Prostate gland (tissue), 1 donor: ENCODE measurements around the gene FASTK.

Experiments used
- POLR2A ChIP-seq: fragments of 450-650 bp; IDR thresholded peaks from one replicate; pipeline ENCODE4 v1.6.1; 2016; ENCODE audit warnings: antibody characterized with exemption, mild to moderate bottlenecking
- POLR2AphosphoS5 ChIP-seq: sonication (generic); formaldehyde crosslinking; IDR thresholded peaks from one replicate; pipeline ENCODE4 v1.6.1; 2017; ENCODE audit warnings: antibody characterized with exemption

DNA sequence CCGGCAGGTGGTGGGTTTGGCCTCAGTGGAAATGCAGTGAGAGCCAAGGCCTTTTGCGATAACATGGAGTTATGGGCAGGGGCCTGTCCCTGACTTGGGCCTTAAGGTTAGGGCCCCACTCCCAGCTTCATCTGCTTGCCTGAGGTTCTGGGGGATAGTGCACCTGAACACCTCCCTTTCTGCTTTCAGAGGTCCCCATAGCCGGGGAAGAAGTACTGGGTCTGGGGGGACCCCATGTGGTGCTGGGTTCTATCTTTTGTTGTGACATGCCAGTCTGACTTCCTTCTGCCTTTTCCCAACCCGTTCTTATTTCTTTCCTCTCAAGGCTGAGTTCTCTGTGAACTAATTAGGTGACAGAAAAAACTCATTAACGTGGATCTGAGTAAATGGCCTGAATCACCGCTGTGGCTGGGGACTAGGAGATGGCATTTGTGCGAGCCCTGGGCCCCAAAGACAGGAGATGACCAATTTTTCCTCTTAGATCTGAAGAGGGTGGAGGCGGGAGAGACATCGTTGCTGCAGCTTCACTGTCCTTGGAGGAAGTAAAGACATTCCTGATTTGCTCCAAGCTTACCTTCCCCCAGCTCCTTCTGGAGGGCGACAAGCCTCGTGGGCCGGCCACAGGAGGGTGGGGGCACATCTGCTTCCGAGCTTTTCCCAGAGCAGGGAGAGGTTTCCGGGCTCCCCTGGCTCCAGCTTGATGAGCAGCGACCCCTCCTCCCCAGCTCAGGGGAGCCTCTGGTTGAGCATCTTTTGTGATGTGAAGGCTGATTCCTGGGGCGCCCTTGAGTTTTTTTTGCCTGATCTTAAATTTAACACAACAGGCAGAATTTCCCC, 7.6 kb upstream of the FASTK start:
- TF ChIP-seq POLR2AphosphoS5 = no peak
- no peak for TF ChIP-seq POLR2A
